Endothelial cell (in vitro differentiated cells): ENCODE data around the gene ZFAND3. TPM values are rescaled to one million over a fixed set of nuclear protein-coding genes. Genes with fewer than 3 reads are reported as not detected.

Source experiments
- DNase-seq: peaks from one replicate; pipeline ENCODE4 v3.0.0; 2021; ENCODE audit warnings: low spot score
- H3K27ac Mint-ChIP-seq: one replicate; pipeline ENCODE4 v1.8.0; 2021; ENCODE audit warnings: mixed read lengths, inconsistent platforms; ENCODE audit not compliant: unreplicated experiment
- H3K27me3 Mint-ChIP-seq: one replicate; pipeline ENCODE4 v1.8.0; 2021; ENCODE audit warnings: mild to moderate bottlenecking, moderate library complexity, mixed read lengths, inconsistent platforms; ENCODE audit not compliant: unreplicated experiment
- H3K36me3 Mint-ChIP-seq: one replicate; pipeline ENCODE4 v1.8.0; 2021; ENCODE audit warnings: mild to moderate bottlenecking, low read depth, mixed read lengths, inconsistent platforms; ENCODE audit not compliant: unreplicated experiment
- H3K4me1 Mint-ChIP-seq: one replicate; pipeline ENCODE4 v1.8.0; 2021; ENCODE audit warnings: mild to moderate bottlenecking, mixed read lengths, inconsistent platforms; ENCODE audit not compliant: unreplicated experiment
- H3K4me3 Mint-ChIP-seq: one replicate; pipeline ENCODE4 v1.8.0; 2021; ENCODE audit warnings: mild to moderate bottlenecking, mixed read lengths, inconsistent platforms; ENCODE audit not compliant: unreplicated experiment
- H3K9me3 Mint-ChIP-seq: one replicate; pipeline ENCODE4 v1.8.0; 2021; ENCODE audit warnings: mixed read lengths, inconsistent platforms; ENCODE audit not compliant: unreplicated experiment
- CTCF ChIP-seq: fragments of 200-600 bp; sonication (generic); IDR thresholded peaks from one replicate; pipeline ENCODE4 v1.5.0; 2021; ENCODE audit warnings: antibody characterized with exemption; ENCODE audit not compliant: unreplicated experiment
- total RNA-seq: library from RNA; stranded (reverse); fragmentation: NEBNext Ultra II Directional; extraction: Animal tissue kit (Norgen Biotek cat#: 25700); gene quantifications from one replicate; pipeline ENCODE4 v1.2.1, GENCODE V29; 2021; ENCODE audit not compliant: unreplicated experiment

The ZFAND3 gene
- total RNA-seq, 1 donor from 2014 or later, result 96.3 TPM

GRCh38 chr6:38095054-38095453 is 275.5 kb downstream of the ZFAND3 start:
- Mint-ChIP-seq H3K4me3 (no peak overlapping the region), H3K36me3 (no peaks in the 10 kb centered on the region), H3K9me3 (no peaks in the 10 kb centered on the region), H3K27me3 (no peaks in the 10 kb centered on the region), H3K27ac (no peak overlapping the region), H3K4me1 (peaks cover 7% of the 10 kb centered on the region)
- no peak for TF ChIP-seq CTCF
- no peak for DNase-seq

GRCh38 chr6:38099221-38099620 is 279.7 kb downstream of the ZFAND3 start:
- H3K4me1 Mint-ChIP-seq, result peaks cover 4% of the 10 kb centered on the region
- peaks cover 3% of the 10 kb centered on the region for H3K36me3 Mint-ChIP-seq
- TF ChIP-seq CTCF, result no peak
- no peak overlapping the region for H3K4me3 Mint-ChIP-seq
- H3K27ac Mint-ChIP-seq, result no peak overlapping the region
- no peaks in the 10 kb centered on the region for H3K9me3 Mint-ChIP-seq
- no peak for DNase-seq
- peaks cover 1% of the 10 kb centered on the region for H3K27me3 Mint-ChIP-seq

- H3K36me3 Mint-ChIP-seq, result peaks cover 3% of the 10 kb centered on the region
- peaks cover 4% of the 10 kb centered on the region for H3K4me1 Mint-ChIP-seq
- DNase-seq, result no peak
- H3K27ac Mint-ChIP-seq, result no peak overlapping the region
- TF ChIP-seq CTCF, result no peak
- H3K9me3 Mint-ChIP-seq, result no peaks in the 10 kb centered on the region
- no peak overlapping the region for H3K4me3 Mint-ChIP-seq
- peaks cover 1% of the 10 kb centered on the region for H3K27me3 Mint-ChIP-seq
Observed at GRCh38 chr6:38100380-38100779, 280.9 kb downstream of the ZFAND3 start.

- H3K27me3 Mint-ChIP-seq, result peaks cover 1% of the 10 kb centered on the region
Observed at GRCh38 chr6:38103921-38104320, 284.4 kb downstream of the ZFAND3 start.

GRCh38 chr6:38105066-38105465 is 285.5 kb downstream of the ZFAND3 start:
- Mint-ChIP-seq H3K36me3 (peaks cover 3% of the 10 kb centered on the region), H3K27me3 (peaks cover 1% of the 10 kb centered on the region), H3K4me3 (no peak overlapping the region), H3K9me3 (no peaks in the 10 kb centered on the region), H3K4me1 (no peaks in the 10 kb centered on the region), H3K27ac (no peak overlapping the region)
- TF ChIP-seq CTCF, result no peak
- no peak for DNase-seq

More at GRCh38 chr6:38103921-38104320, 284.4 kb downstream of the ZFAND3 start:
- Mint-ChIP-seq H3K4me3 (no peak overlapping the region), H3K9me3 (no peaks in the 10 kb centered on the region), H3K36me3 (peaks cover 3% of the 10 kb centered on the region), H3K27ac (no peak overlapping the region), H3K4me1 (no peaks in the 10 kb centered on the region)
- DNase-seq, result no peak
- TF ChIP-seq CTCF, result no peak
